ENCODE data around the gene SH3TC2.

The SH3TC2 gene

DNA sequence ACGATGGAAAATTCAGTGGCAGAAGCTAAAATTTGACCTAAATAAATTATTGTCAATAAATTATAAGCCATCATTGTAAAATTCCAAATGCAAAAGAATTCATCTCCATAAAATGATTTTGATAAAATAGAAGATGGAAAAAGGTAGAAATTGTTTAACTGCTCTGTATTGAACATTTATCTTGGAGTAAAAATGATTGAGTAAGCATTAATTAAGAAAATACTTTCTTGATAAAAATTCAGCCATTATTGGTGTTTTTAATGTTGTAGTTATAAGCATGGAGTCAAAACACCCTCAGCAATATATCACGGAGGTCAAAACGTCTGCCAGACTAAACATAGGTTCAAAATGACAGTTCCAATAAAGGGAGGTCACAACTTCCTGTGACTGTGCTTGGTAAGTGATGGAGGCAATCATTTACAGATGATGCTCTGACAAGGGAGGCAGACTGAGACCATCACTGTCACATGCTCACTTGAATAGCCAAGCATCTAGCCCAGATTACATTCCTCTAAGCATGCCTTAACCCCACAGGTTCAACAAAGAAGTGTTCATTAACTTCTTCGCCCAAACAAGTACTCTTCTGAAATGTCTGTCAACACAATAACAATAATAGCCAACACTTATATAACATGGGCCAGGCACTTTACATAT is 69.5 kb downstream of the SH3TC2 start:
- POLR2A ChIA-PET = no interaction called here
- DNase-seq (ENCODE audit: low read depth, low spot score) = no peak
- CTCF ChIA-PET = interaction anchor here (1.1 to 21.9 kb wide), 9 partner anchors 9 to 259 kb away, joined by 3 to 517 read pairs (median 6); no protein-coding TSS in a partner anchor

GRCh38 chr5:148992265-148992664 is 70.6 kb downstream of the SH3TC2 start:
- no peak overlapping the region for H3K4me3 ChIP-seq (ENCODE audit: low read depth, low read length)
- TF ChIP-seq, protein P1, sequence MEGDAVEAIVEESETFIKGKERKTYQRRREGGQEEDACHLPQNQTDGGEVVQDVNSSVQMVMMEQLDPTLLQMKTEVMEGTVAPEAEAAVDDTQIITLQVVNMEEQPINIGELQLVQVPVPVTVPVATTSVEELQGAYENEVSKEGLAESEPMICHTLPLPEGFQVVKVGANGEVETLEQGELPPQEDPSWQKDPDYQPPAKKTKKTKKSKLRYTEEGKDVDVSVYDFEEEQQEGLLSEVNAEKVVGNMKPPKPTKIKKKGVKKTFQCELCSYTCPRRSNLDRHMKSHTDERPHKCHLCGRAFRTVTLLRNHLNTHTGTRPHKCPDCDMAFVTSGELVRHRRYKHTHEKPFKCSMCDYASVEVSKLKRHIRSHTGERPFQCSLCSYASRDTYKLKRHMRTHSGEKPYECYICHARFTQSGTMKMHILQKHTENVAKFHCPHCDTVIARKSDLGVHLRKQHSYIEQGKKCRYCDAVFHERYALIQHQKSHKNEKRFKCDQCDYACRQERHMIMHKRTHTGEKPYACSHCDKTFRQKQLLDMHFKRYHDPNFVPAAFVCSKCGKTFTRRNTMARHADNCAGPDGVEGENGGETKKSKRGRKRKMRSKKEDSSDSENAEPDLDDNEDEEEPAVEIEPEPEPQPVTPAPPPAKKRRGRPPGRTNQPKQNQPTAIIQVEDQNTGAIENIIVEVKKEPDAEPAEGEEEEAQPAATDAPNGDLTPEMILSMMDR (IDR thresholded peaks at IDR 0.05; ENCODE audit: insufficient read depth, low read length, missing control alignments) = no peak
- no peak for DNase-seq (ENCODE audit: low read depth, low spot score)
- ChIA-PET POLR2A (no interaction called here), CTCF (interaction anchor here (1.2 to 4.5 kb wide), 10 partner anchors 9 to 258 kb away, joined by 3 to 24 read pairs (median 8); no protein-coding TSS in a partner anchor)

More for the DNA sequence above, 69.5 kb downstream of the SH3TC2 start:
- no peak overlapping the region for H3K4me3 ChIP-seq (ENCODE audit: low read depth, low read length)
- TF ChIP-seq, protein P1 (IDR thresholded peaks at IDR 0.05; ENCODE audit: insufficient read depth, low read length, missing control alignments) = no peak

- no peak overlapping the region for H3K4me3 ChIP-seq (ENCODE audit: low read depth, low read length)
- TF ChIP-seq, protein P1 (IDR thresholded peaks at IDR 0.05; ENCODE audit: insufficient read depth, low read length, missing control alignments) = no peak
- no peak for DNase-seq (ENCODE audit: low read depth, low spot score)
- CTCF ChIA-PET = interaction anchor here (1.2 to 4.5 kb wide), 7 partner anchors 9 to 257 kb away, joined by 3 to 24 read pairs (median 11); no protein-coding TSS in a partner anchor
- POLR2A ChIA-PET = no interaction called here
Measured at GRCh38 chr5:148991566-148991965, 71.3 kb downstream of the SH3TC2 start.

GRCh38 chr5:148990817-148991216 is 72.0 kb downstream of the SH3TC2 start:
- no peak for DNase-seq (ENCODE audit: low read depth, low spot score)
- TF ChIP-seq, protein P1 (IDR thresholded peaks at IDR 0.05; ENCODE audit: insufficient read depth, low read length, missing control alignments) = no peak
- ChIA-PET POLR2A (no interaction called here), CTCF (interaction anchor here (1.1 to 4.5 kb wide), 9 partner anchors 10 to 257 kb away, joined by 3 to 24 read pairs (median 4); no protein-coding TSS in a partner anchor)
- H3K4me3 ChIP-seq (ENCODE audit: low read depth, low read length) = no peak overlapping the region

DNA sequence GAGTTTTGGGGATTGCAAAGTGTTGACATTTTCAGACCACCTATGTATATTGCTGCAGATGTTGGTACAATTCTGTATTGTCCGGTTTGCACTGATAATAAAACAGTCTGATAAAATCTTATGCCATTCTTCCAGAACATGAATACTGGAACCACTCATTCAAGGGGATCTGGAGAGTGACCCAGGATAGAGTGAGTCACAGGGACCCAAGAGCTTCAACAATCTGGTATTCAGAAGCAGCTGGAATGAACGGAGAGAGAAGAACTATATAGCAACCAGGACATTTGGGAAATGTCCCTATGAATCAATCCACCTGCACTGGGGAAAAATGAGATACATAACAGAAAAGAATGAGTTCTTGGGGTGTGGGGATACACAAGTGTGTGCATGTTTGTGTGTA is 73.3 kb downstream of the SH3TC2 start:
- DNase-seq (ENCODE audit: low read depth, low spot score) = no peak
- no peak overlapping the region for H3K4me3 ChIP-seq (ENCODE audit: low read depth, low read length)
- TF ChIP-seq, protein P1 (IDR thresholded peaks at IDR 0.05; ENCODE audit: insufficient read depth, low read length, missing control alignments) = no peak
- ChIA-PET POLR2A (no interaction called here), CTCF (interaction anchor here (0.8 to 4.7 kb wide), 10 partner anchors 8 to 255 kb away, joined by 3 to 43 read pairs (median 4); no protein-coding TSS in a partner anchor)

- POLR2A ChIA-PET = interaction anchor here (0.7 to 1.4 kb wide), 2 partner anchors 8 to 12 kb away, joined by 4 to 5 read pairs; no protein-coding TSS in a partner anchor
- no peak for DNase-seq (ENCODE audit: low read depth, low spot score)
- CTCF ChIA-PET = interaction anchor here (1.0 to 4.7 kb wide), 10 partner anchors 9 to 257 kb away, joined by 3 to 43 read pairs (median 6); no protein-coding TSS in a partner anchor
- TF ChIP-seq, protein P1 (IDR thresholded peaks at IDR 0.05; ENCODE audit: insufficient read depth, low read length, missing control alignments) = no peak
- no peak overlapping the region for H3K4me3 ChIP-seq (ENCODE audit: low read depth, low read length)
Measured at GRCh38 chr5:148988328-148988727, 74.5 kb downstream of the SH3TC2 start.

Measured in AG04449 (cell line).